ENCODE data around the gene CMTR2. TPM values are rescaled to one million over a fixed set of nuclear protein-coding genes. Genes with fewer than 3 reads are reported as not detected.
"Not testable (repeated sequence)": the region's sequence is repeated elsewhere in the genome, so short reads cannot be mapped to it uniquely, and the experiment has no call there.

The CMTR2 gene, protein sequence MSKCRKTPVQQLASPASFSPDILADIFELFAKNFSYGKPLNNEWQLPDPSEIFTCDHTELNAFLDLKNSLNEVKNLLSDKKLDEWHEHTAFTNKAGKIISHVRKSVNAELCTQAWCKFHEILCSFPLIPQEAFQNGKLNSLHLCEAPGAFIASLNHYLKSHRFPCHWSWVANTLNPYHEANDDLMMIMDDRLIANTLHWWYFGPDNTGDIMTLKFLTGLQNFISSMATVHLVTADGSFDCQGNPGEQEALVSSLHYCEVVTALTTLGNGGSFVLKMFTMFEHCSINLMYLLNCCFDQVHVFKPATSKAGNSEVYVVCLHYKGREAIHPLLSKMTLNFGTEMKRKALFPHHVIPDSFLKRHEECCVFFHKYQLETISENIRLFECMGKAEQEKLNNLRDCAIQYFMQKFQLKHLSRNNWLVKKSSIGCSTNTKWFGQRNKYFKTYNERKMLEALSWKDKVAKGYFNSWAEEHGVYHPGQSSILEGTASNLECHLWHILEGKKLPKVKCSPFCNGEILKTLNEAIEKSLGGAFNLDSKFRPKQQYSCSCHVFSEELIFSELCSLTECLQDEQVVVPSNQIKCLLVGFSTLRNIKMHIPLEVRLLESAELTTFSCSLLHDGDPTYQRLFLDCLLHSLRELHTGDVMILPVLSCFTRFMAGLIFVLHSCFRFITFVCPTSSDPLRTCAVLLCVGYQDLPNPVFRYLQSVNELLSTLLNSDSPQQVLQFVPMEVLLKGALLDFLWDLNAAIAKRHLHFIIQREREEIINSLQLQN
- total RNA-seq: 19.2 and 28.0 TPM in 2 replicates

DNA sequence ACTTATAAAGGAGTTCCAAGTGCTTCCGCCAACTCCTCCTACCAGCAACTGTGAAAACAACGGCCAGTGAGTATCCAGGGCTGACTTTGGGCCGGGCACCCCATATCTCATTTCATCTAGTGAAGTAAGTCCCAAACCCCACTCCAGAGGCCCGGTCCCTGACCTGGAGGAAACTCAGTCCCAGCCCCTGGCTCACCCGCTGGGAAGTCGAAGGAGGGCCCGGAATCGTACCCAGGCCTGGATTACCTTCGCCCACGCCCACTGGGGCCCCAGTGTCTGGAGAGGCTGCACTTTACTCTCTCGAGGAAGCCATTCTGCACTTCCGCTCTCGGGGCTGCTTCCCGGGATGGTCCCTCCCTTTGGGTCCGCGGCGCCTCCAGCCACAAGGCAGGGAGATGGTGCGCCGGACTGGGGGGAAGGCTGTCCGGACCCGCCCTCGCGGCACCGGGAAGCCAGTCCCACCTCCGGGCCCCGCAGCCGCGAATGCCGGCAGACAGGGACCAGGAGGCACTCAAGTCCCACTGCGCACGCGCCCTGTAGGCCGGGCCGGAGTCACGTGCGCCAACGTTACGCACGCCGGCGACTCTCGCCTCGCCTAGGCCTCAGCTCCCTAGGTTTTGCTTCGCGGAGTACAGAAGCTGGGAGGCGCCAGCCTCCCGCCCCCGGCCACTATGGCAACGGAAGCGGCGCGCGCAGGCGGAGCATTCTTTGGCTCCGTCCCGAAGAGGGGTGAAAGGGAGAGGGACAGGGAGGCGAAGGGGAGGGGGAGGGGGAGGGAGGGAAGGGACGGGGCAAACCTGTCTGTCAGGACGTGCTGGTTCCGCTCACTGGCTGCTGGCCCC is at the start of gene CMTR2:
TSS of gene CMTR2 (minus strand) at position 513 of the 842 bp plus-strand sequence. CDS start 3,482 bp downstream, outside the sequence.
- DNase-seq (ENCODE audit: low read depth in 2 of 2): peak; percentile 97

DNA sequence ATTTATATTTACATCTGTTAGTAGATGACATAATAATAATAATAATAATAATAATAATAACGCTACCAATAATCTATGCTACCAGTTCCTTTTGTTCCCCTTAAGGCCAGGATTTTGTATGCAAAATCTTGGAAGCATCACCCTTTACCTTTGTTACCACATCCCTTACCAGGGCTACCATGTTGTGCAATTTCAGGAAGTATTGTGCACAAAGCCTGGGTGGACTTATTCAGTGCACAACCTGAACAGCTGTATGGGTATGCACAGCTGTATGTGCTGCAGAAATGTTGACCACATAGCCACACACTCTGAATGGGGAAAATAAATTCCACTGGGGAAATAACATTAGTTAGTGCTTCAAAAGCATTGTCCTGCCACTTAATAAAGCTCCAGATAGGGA is 49.4 kb upstream of the CMTR2 start:
- DNase-seq (ENCODE audit: low read depth in 2 of 2): no peak

DNA sequence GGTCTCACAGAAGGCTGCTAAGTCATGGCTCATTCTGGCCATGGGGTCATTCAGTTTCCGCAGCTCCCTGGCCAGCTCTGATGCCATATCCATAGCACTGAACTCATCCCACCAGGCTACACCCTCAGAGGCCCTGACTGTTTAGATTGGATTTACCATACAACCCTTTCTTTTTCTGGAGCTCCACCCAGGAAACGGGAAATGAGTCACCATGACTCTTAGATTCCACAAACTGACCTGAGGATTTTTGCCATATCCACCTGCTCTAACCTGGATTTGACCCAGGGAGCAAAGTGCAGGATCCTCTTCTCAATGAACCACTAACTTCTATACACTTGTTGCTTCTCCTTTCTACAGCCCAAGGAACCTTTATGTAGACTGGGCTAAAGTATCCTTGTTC is 49.0 kb upstream of the CMTR2 start:
- DNase-seq (ENCODE audit: low read depth in 2 of 2): peak in 1 of 2 donors; percentile 18

DNA sequence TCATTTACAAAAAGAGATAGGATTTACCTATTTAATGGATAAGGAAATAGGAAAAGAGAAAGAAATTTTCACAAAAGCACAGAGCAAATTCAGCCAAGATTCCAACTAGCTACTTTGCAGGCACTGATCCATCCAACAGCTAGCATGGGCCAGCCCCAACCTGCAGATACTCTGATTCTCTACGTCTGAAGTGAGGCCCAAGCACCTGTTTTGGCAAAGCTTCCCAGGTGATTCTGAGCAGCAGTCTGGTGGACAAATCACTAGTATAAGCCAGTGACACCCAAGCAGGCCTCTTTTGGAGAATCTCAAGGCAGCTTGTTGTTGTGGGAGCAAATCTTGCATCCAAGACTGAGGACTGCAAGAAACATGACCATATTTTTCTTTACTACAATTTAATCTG is 48.4 kb upstream of the CMTR2 start:
- DNase-seq (ENCODE audit: low read depth in 2 of 2): no peak

DNA sequence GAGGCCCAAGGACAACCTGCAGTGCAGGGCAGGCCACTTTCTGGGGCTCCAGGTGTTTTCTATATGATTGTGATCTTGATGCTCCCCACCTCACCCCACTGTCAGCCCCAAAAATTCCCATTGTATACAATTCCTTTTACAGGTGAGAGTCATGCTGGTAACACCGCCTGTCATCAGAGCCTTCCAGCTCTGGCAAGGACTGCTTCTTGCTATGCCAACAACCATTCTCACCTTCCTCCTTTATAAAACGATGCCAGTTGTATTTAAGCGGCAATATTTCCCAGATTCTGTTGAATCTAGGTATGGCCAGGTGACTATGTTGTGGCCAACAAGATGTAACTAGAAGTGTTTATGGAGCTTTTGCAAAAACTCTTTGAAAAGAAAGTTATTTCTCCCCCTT is 38.9 kb upstream of the CMTR2 start:
- no peak for DNase-seq (ENCODE audit: low read depth in 2 of 2)

DNA sequence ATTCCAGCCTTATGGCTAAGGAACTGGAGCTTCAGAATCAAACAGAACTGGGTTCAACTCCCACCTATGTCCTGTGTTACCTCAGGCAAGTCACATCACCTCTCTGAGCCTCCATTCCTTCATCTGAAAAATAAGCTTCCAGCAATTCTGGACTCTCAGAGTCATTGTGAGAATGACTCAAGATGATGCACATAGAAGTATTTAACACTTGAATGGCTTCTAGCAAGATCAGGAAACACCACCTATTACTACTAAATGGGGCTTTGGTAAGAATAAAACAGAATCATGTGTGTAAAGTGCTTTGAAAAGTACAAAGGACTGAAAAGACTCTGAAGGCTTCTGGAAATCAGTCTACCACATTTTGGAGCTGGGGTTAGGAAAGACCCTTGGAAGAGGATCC is 38.5 kb upstream of the CMTR2 start:
- no peak for DNase-seq (ENCODE audit: low read depth in 2 of 2)

DNA sequence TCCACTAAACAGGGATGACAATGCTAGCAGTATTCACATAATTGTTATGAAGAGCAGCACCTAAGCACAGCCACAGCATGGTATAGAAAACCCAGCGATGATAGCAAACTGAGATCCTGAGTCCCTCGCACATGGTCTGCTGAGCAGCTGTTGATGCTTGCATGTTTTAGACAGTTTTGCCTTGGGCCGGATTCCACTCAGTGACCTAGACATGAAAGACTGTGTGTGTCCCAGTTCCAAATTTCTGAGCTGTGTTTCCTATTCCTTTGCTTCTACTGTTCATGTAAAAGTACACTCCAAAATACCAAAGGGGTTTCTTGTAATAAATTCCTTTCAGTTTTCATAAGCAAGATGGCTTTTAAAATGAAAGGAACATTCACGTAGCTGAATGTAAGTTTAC is 30.8 kb upstream of the CMTR2 start:
- no peak for DNase-seq (ENCODE audit: low read depth in 2 of 2)

DNA sequence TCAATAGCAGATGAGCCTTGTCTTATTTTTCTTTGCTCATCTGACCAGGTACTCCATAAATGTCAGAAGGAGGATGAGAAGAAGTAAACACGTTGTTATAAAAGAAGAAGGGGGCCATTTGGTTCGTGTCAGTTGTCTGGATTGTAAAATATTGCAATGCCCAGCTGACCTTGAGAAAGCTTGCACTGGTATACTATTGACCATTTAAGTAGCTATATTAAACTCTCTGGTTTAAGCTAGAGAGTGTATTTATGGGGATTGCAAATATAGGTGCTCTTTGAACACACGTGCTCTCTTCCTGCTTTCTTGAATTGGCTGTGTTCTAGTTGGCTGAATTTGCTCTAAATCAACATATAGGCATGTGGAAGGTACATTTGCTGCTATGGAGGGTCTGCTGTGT is 26.1 kb upstream of the CMTR2 start:
- DNase-seq (ENCODE audit: low read depth in 2 of 2): no peak

DNA sequence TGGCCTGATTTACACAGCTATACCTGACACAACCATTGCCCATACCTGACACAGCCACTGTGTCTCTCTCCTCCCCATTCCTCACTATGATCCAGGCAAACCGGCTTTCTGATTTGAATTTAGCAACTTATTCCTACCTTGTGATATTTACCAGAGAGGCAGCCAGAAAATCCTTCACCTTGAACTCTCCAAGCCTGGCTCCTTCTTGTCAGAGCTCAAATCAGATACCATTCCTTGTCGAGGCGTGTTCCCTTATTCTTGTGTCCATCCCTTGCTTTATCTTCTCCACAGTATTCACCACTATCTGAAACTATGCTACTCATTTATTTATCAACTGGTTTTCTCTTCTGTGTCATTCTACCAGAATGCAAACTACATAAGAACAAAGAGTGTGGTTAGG is 24.4 kb upstream of the CMTR2 start:
- DNase-seq (ENCODE audit: low read depth in 2 of 2): not testable (repeated sequence)

DNA sequence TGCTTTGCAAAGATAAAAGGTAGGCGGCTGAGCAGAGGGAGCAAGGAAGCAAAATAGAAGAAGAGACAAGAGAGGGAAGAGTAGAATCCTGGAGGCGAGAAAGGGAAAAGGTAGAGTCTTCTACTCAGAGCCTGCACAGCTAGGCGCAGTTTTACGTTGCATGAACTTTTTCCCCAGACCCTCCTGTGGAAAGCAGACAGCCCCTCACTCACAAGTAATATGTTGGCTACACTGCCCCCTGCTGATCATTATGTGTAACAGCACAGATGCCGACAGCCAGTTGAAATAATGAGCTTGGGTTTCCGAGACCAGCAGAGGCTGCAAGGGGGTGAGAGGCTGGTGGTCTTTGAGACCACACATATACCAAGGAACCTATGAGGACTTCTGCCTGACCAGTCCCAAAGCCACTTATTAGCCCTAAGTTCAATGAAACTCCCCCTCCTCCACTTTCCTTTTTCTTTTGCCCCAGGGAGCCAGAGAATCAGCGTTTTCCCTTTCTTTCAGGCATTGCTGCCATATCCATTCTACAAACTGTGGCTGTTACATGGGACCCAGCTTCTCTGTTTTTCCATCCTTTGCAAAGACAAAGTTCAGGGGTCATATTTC is 22.5 kb upstream of the CMTR2 start:
- DNase-seq (ENCODE audit: low read depth in 2 of 2): peak; percentile 23 to 47

DNA sequence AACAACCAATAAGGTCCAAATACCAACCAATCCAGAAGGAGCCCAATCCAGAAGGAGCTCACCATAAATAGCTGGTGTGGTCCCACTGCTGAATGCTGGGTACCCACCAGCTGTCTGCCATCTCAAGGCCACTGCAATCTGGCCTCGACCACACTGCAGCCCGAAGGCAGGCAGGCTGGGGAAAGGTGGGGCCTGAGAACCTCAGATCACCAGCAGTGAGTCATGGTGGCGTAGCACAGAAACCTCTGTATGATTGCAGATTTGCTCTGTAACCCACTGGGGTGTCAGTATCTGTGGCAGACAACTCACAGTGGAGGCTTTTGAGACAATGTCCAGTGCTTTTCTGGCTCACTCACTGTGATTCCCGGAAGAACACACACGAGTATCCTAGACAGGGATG is 14.7 kb upstream of the CMTR2 start:
- no peak for DNase-seq (ENCODE audit: low read depth in 2 of 2)

DNA sequence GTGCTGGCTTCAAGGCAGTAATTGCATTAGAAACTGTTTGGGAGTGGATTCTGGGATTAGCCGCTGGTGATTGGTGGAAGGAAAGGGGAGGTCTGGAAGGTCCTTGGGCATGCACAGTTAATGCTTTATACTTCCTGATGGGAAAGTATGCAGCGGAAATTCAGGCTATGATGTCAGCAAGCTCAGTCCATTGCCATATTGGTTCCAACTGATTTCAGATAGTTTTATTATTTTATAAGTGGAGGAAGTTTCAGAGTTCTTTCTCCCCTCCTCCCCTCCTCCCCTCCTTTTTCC is 8.1 kb upstream of the CMTR2 start:
- DNase-seq (ENCODE audit: low read depth in 2 of 2): peak in 1 of 2 donors; percentile 10

DNA sequence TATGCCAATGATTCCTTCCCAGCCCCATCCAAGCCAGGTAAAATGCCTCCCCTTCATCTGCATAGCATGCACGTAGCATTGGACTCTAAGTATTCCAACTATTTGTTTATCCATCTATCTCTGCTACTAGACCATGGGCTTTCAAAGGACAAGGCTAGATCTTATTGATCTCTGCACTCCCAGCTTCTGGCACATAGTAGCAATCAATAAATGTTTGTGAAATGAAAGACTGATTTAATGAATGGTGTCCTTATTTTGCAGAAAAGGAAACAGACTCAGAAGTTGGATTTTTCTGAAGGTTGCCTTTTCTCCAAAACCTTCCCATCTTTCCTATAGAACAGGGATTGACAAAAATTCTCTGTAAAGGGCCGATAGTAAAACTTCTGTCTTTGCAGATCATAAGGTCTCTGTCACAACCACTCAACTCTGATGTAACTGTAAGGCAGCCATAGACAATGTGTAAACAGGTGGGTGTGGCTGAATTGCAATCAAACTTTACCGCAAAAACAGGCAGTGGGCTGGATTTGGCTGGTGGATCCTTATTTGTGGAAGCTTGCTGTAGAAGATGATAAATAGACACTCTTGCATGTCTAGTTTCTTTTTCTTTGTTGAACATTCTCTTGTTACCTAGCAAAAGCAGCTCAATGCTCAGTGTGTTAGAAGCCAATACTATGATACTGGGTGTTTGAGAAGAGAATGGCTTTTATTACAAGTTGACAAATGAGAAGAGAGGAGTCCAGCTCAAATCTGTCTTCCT is 7.6 kb upstream of the CMTR2 start:
- DNase-seq (ENCODE audit: low read depth in 2 of 2): no peak

DNA sequence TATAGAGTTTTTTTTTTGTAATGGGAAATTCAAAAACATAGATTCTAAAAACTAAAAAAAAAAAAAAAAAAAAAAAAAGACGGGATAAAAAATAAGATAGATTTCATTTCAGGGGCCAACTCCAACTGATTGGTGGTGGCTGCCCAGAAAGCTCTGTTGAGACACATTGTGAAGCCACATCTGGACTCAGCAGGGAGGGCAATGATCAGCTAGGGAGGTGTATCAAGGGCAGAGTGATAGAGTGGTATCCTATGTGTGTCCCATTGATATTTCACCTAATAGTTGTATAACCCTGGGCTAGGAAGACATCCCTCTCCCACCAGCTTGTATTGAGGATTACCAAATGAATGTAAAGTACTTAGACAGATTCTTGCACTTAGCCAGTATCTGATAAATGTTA is 6.7 kb upstream of the CMTR2 start:
- DNase-seq (ENCODE audit: low read depth in 2 of 2): no peak

DNA sequence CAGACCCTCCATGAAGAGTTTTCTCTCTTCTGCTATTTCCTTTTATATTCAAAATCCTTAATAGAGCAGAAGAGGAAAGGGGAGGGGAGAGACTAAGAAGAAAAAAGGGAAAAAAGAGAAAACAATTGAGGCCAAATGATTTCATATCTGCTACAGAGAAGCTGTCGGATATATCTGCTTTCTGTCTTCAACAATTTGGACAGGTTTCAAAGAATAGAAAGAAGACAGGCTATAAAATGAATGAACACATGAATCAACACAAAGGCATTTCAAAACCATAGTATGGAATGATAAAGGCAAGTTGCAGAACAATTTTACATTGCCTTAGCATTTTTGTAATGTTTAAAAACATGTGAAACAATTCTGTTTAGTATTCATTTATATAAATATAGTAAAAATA is 4.7 kb upstream of the CMTR2 start:
- DNase-seq (ENCODE audit: low read depth in 2 of 2): no peak

DNA sequence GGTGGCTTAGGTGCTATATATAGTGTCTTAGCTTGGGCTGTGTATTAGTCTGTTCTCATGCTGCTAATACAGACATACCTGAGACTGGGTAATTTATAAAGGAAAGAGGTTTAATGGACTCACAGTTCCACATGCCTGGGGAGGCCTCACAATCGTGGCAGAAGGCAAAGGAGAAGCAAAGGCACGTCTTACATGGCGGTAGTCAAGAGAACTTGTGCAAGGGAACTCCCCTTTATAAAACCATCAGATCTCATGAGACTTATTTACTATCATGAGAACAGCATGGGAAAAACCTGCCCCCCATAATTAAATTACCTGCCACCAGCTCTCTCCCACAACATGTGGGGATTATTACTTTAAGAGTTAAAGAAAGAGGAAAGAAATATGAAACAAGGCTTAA is 2.9 kb upstream of the CMTR2 start:
- not testable (repeated sequence) for DNase-seq (ENCODE audit: low read depth in 2 of 2)

DNA sequence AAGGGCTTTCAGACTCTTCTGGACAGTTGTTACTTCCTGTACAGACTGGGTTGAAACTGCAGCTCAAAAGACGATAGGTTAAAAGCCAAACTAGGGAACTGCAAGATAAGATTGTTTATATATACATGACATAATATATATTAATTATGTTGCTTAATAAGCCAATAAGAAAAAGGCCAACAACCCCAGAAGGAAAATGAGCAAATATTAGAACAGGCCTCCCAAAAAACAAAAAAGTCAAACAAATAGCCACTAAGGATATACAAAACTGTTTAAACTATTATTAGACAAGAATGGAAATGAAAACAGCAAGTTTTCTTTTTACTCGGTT is 495 bp upstream of the CMTR2 start:
- DNase-seq (ENCODE audit: low read depth in 2 of 2): no peak

DNA sequence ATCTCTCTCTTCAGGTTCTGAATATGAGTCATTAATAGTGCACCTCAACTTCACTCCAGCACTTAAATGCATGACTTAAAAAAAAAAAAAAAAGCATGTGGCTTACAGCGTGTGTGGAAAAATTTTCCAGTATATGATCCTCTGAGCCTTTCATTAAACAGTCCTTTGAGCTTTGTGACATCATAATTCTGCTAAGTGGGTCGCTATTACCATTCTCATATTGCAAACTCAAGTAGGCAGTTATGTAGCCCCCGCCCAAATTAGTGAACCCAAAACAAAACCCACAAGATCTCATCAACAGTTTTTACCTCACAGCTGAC is 672 bp downstream of the CMTR2 start:
- peak in 1 of 2 donors; percentile 38 for DNase-seq (ENCODE audit: low read depth in 2 of 2)

DNA sequence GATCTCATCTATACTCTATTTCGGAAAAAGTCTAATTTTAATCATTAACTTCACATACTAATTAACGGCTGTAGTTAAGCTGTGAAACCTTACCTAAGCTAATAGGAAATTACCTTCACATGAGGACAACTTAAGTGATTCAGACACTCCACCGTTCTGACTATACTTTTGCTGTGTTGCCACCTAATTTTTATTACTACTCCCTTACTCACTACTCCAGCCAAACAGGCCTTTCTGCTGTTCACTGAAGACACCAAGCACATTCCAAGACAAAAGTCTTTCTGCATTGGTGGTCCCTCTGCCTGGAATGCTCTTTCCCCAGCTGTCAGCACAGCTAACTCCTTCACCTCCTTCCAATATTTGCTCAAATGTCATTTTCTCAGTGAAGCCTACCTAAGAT is 1.3 kb downstream of the CMTR2 start:
- DNase-seq (ENCODE audit: low read depth in 2 of 2): no peak

DNA sequence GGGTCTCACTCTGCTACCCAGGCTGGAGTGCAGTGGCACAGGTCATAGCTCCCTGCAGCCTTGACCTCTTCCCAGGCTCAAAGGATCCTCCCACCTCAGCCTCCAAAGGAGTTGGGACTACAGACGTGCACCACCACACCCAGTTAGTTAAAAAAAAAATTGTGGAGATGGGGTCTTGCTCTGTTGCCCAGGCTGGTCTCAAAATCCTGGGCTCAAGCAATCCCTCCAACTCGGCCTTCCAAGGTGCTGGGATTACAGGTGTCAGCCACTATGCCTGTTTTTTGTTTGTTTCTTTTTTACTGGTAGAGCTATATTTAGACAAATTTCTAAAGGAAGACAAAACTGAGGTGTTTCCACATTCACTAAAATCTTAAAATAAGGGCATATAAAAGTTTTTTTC is 1.7 kb downstream of the CMTR2 start:
- DNase-seq (ENCODE audit: low read depth in 2 of 2): no peak

DNA sequence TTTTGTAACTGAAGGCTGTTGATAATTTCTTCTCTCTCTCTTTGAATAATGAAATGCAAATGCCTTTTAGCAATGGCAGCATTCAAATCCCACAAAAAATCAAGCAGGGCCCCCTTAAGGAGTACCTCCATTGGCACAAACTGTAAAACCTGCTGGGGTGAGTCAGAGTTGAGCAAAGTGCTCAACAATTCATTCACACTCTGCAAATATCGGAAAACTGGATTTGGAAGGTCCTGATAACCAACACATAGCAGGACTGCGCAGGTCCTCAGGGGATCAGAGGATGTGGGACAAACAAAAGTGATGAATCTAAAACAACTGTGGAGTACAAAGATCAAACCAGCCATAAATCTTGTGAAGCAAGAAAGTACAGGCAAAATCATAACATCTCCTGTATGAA is 5.6 kb downstream of the CMTR2 start:
- peak in 1 of 2 donors; percentile 9 for DNase-seq (ENCODE audit: low read depth in 2 of 2)

All from lung microvascular endothelial cell (primary cell).